GM23338 (cell line): ENCODE data around the gene OR10P1.

Experiments used
- CREB1 ChIP-seq: fragments of 250-450 bp; sonication (Bioruptor Pico); IDR thresholded peaks from 2 replicates; pipeline ENCODE4 v1.5.0; 2020; ENCODE audit warnings: low read depth, mild to moderate bottlenecking, moderate library complexity
- CTCF ChIP-seq, 2 experiments: fragments of 200-600 bp in 1 of 2; sonication (generic) in 1 of 2; conservative IDR thresholded peaks; 2 replicates each; pipeline versions ENCODE4 v1.5.1 to v1.6.1; 2016 to 2017; ENCODE audit warnings: antibody characterized with exemption in 2 of 2, low read depth in 2 of 2, mild to moderate bottlenecking in 2 of 2, moderate library complexity in 1 of 2
- ETS1 ChIP-seq: IDR thresholded peaks from 2 replicates; pipeline ENCODE4 v1.6.1; 2016; ENCODE audit warnings: antibody characterized with exemption
- EZH2 ChIP-seq: fragments of 200-600 bp; sonication (generic); IDR thresholded peaks from one replicate; pipeline ENCODE4 v1.8.0; 2017; ENCODE audit warnings: antibody characterized with exemption, mild to moderate bottlenecking, low read depth; ENCODE audit not compliant: unreplicated experiment
- EZH2phosphoT487 ChIP-seq: fragments of 200-600 bp; sonication (generic); IDR thresholded peaks from one replicate; pipeline ENCODE4 v1.8.1; 2018; ENCODE audit warnings: antibody characterized with exemption; ENCODE audit not compliant: unreplicated experiment
- JUNB ChIP-seq: IDR thresholded peaks from one replicate; pipeline ENCODE4 v1.6.1; 2016; ENCODE audit warnings: antibody characterized with exemption; ENCODE audit not compliant: unreplicated experiment
- NANOG ChIP-seq: IDR thresholded peaks from 2 replicates; pipeline ENCODE4 v1.6.1; 2016; ENCODE audit warnings: antibody characterized with exemption, borderline replicate concordance
- POLR2AphosphoS5 ChIP-seq: IDR thresholded peaks from 2 replicates; pipeline ENCODE4 v1.6.1; 2016; ENCODE audit warnings: antibody characterized with exemption, low read depth
- REST ChIP-seq: IDR thresholded peaks from one replicate; pipeline ENCODE4 v1.6.1; 2018; ENCODE audit warnings: antibody characterized with exemption; ENCODE audit not compliant: unreplicated experiment
- STAT1 ChIP-seq: IDR thresholded peaks from one replicate; pipeline ENCODE4 v1.6.1; 2016; ENCODE audit warnings: antibody characterized with exemption; ENCODE audit not compliant: unreplicated experiment
- ZNF114 ChIP-seq: fragments of 250-450 bp; sonication (Bioruptor Pico); IDR thresholded peaks from 2 replicates; pipeline ENCODE4 v1.5.0; 2020; ENCODE audit warnings: mild to moderate bottlenecking, moderate library complexity
- ZNF331 ChIP-seq: fragments of 250-450 bp; sonication (Bioruptor Pico); IDR thresholded peaks from 2 replicates; pipeline ENCODE4 v1.5.0; 2020; ENCODE audit warnings: low read depth, mild to moderate bottlenecking, moderate library complexity
- ZNF462 ChIP-seq: fragments of 250-450 bp; sonication (Bioruptor Pico); IDR thresholded peaks from 2 replicates; pipeline ENCODE4 v1.5.0; 2020; ENCODE audit warnings: mild to moderate bottlenecking, moderate library complexity

- TF ChIP-seq CTCF (conservative IDR thresholded peaks at IDR 0.05; ENCODE audit: low read depth in 2 of 2) = no peak
- TF ChIP-seq EZH2 = no peak
- TF ChIP-seq EZH2phosphoT487 = no peak
- no peak for TF ChIP-seq CREB1
- no peak for TF ChIP-seq POLR2AphosphoS5
- no peak for TF ChIP-seq REST
- TF ChIP-seq ZNF114 (CRISPR knock-in tag) = no peak
- no peak for TF ChIP-seq JUNB
- no peak for TF ChIP-seq NANOG
- TF ChIP-seq STAT1 = no peak
- no peak for TF ChIP-seq ZNF331 (CRISPR knock-in tag)
- no peak for TF ChIP-seq ETS1
- no peak for TF ChIP-seq ZNF462 (CRISPR knock-in tag)
Observed at GRCh38 chr12:55685671-55686070, 49.0 kb downstream of the OR10P1 start.
